Liver (tissue), 3 donors: ENCODE data around the gene MON2.

ENCODE experiments used
- ATF3 ChIP-seq: IDR thresholded peaks from 2 replicates; pipeline ENCODE4 v1.6.1; 2016; ENCODE audit warnings: antibody characterized with exemption
- CTCF ChIP-seq: fragments of 150-350 bp; IDR thresholded peaks from 2 replicates; pipeline ENCODE4 v1.5.1; 2017; ENCODE audit warnings: improper control_type of control experiment, low read depth, low read length; ENCODE audit not compliant: missing input control
- FOXA1 ChIP-seq: IDR thresholded peaks from 2 replicates; pipeline ENCODE4 v1.6.1; 2016; ENCODE audit warnings: antibody characterized with exemption
- GABPA ChIP-seq, 2 donors: IDR thresholded peaks in 1 of 2; conservative IDR thresholded peaks in 1 of 2; 2 replicates each; pipeline ENCODE4 v1.6.1; 2016; ENCODE audit warnings: antibody characterized with exemption in 2 of 2, mild to moderate bottlenecking in 1 of 2, moderate library complexity in 1 of 2
- JUND ChIP-seq, 2 donors: IDR thresholded peaks; 2 replicates each; pipeline ENCODE4 v1.6.1; 2016; ENCODE audit warnings: antibody characterized with exemption in 2 of 2
- MAX ChIP-seq: IDR thresholded peaks from 2 replicates; pipeline ENCODE4 v1.6.1; 2016; ENCODE audit warnings: antibody characterized with exemption
- REST ChIP-seq: IDR thresholded peaks from 2 replicates; pipeline ENCODE4 v1.6.1; 2016; ENCODE audit warnings: antibody characterized with exemption, mild to moderate bottlenecking
- TAF1 ChIP-seq: conservative IDR thresholded peaks from 2 replicates; pipeline ENCODE4 v1.6.1; 2016; ENCODE audit warnings: antibody characterized with exemption, mild to moderate bottlenecking
- YY1 ChIP-seq: IDR thresholded peaks from 2 replicates; pipeline ENCODE4 v1.6.1; 2016; ENCODE audit warnings: antibody characterized with exemption, mild to moderate bottlenecking
- donor health status: healthy.
- donor health status: healthy.

DNA sequence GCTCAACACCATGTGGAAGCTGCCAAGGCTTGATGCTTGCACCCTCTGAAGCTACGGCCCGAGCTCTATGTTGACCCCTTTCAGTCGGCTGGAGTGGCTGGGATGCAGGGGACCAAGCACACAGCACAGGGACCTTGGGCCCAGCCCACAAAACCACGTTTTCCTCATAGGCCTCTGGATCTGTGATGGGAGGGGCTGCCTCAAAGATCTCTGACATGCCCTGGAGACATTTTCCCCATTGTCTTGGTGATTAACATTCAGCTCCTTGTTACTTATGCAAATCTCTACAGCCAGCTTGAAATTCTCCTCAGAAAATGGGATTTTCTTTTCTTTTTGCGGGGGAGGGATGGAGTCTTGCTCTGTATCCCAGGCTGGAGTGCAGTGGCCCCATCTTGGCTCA is 46.3 kb downstream of the MON2 start:
- no peak for TF ChIP-seq CTCF
- no peak for TF ChIP-seq MAX
- TF ChIP-seq GABPA (IDR thresholded peaks at IDR 0.05 in 1 of 2, conservative IDR thresholded peaks at IDR 0.05 in 1 of 2), result no peak
- no peak for TF ChIP-seq TAF1
- no peak for TF ChIP-seq FOXA1
- no peak for TF ChIP-seq REST
- no peak for TF ChIP-seq YY1
- TF ChIP-seq JUND (IDR thresholded peaks at IDR 0.05), result no peak
- no peak for TF ChIP-seq ATF3
